HEK293T (cell line): ENCODE measurements around the gene IL1RAPL1.

Experiments used
- BHLHE40 ChIP-seq: fragments of 450-650 bp; IDR thresholded peaks from 2 replicates; pipeline ENCODE4 v1.6.1; 2016; ENCODE audit warnings: mild to moderate bottlenecking, moderate library complexity, borderline replicate concordance
- CTBP1 ChIP-seq: fragments of 450-650 bp; IDR thresholded peaks from 2 replicates; pipeline ENCODE4 v1.6.1; 2016; ENCODE audit warnings: borderline replicate concordance
- ELF4 ChIP-seq: fragments of 450-650 bp; IDR thresholded peaks from 2 replicates; pipeline ENCODE4 v1.6.1; 2017; ENCODE audit warnings: antibody characterized with exemption
- FOXA1 ChIP-seq: fragments of 450-650 bp; IDR thresholded peaks from 2 replicates; pipeline ENCODE4 v1.6.1; 2016; ENCODE audit warnings: mild to moderate bottlenecking
- HDGF ChIP-seq: fragments of 450-650 bp; IDR thresholded peaks from 2 replicates; pipeline ENCODE4 v1.6.1; 2017; ENCODE audit warnings: antibody characterized with exemption, borderline replicate concordance
- NFRKB ChIP-seq: fragments of 450-650 bp; IDR thresholded peaks from 2 replicates; pipeline ENCODE4 v1.6.1; 2016; ENCODE audit warnings: mild to moderate bottlenecking, moderate library complexity
- PKNOX1 ChIP-seq: fragments of 450-650 bp; IDR thresholded peaks from 2 replicates; pipeline ENCODE4 v1.6.1; 2016
- SP1 ChIP-seq: fragments of 450-650 bp; IDR thresholded peaks from 2 replicates; pipeline ENCODE4 v1.6.1; 2017
- SUZ12 ChIP-seq: fragments of 450-650 bp; IDR thresholded peaks from 2 replicates; pipeline ENCODE4 v1.6.1; 2016; ENCODE audit warnings: mild to moderate bottlenecking
- TARDBP ChIP-seq: fragments of 450-650 bp; IDR thresholded peaks from 2 replicates; pipeline ENCODE4 v1.6.1; 2016
- ZNF384 ChIP-seq: fragments of 450-650 bp; IDR thresholded peaks from 2 replicates; pipeline ENCODE4 v1.6.1; 2016

- TF ChIP-seq PKNOX1 (no peak), CTBP1 (no peak), HDGF (no peak), ZNF384 (no peak), SUZ12 (no peak), FOXA1 (no peak), BHLHE40 (no peak), ELF4 (no peak), TARDBP (no peak), SP1 (no peak), NFRKB (no peak)
Observed at GRCh38 chrX:29299684-29300083, 712.4 kb downstream of the IL1RAPL1 start.
